ENCODE results near the gene GPR137. TPM values are rescaled to one million over a fixed set of nuclear protein-coding genes. Genes with fewer than 3 reads are reported as not detected.

The GPR137 gene
- total RNA-seq, 1 donor from 2014 or later = 18.5 TPM

DNA sequence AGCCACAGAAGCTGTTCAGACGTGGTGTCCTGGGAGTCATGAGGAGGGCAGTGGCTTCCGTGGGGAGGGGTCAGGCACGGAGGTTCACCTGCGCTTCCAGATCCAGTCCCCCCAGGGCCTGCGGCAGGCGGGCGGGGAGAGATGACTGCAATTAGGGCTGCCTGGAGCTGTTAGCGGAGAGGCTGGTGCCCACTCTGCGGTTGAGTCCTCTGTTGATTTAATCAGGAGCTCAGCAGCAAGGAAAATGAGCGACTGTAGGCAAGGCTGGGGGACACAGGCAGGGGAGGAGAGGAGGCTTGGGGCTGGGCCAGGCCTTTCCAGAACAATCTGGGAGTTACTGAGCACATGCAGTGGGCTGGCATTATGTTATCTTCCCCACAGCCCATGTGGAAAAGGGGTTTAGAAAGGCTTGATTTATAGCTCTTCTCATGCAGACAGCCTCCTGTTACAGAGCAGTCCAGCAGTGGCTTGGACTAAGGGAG lies 21.2 kb upstream of the GPR137 start:
- ATAC-seq = no peak

DNA sequence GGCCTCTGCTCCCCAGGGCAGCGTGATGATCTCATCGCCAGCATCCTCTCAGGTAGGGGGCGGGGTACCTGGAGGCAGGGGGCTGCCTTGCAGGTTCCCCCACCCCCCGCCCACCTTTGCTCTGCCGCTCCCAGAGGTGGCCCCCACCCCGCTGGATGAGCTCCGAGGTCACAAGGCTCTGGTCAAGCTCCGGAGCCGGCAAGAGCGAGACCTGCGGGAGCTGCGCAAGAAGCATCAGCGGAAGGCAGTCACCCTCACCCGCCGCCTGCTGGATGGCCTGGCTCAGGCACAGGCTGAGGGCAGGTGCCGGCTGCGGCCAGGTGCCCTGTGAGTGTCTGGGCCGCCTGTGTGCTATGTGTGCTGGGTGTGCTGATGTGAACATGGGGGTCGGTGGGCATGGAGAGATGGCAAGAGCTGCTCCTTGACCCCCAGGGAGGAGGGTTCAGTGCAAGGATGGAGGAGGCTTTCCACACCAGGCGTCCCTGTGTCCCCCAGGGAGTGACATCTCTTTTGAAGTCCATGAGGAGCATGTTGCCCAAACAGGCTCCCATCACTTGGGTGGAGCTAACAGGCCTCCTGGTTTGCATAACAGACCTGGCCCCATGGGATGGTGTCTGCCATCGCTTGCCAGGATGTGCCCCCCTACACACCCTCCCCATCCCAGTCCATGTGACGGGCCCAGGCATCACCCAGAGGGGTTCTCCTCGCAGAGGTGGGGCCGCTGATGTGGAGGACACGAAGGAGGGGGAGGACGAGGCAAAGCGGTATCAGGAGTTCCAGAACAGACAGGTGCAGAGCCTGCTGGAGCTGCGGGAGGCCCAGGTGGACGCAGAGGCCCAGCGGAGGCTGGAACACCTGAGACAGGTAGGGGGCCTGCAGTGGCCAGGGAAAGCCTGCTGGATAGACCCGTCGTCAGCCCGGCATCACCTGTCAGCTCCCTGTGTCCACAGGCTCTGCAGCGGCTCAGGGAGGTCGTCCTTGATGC lies 20.2 kb upstream of the GPR137 start:
- ATAC-seq = no peak

DNA sequence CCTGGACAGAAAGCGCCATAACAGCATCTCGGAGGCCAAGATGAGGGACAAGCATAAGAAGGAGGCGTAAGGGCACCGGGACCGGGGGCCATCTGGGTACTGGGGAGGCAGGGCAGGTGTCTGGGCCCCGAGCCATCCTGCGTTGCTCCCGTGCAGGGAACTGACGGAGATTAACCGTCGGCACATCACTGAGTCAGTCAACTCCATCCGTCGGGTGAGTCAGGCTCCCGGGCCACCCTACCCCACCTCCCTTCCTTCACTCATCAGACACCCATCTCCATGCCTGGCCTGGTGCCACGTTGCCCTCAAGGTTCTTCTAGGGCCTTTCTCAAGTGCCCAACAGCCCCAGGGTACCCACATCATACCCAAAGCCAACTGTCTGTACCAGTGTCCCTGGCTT lies 19.3 kb upstream of the GPR137 start:
- no peak for ATAC-seq

DNA sequence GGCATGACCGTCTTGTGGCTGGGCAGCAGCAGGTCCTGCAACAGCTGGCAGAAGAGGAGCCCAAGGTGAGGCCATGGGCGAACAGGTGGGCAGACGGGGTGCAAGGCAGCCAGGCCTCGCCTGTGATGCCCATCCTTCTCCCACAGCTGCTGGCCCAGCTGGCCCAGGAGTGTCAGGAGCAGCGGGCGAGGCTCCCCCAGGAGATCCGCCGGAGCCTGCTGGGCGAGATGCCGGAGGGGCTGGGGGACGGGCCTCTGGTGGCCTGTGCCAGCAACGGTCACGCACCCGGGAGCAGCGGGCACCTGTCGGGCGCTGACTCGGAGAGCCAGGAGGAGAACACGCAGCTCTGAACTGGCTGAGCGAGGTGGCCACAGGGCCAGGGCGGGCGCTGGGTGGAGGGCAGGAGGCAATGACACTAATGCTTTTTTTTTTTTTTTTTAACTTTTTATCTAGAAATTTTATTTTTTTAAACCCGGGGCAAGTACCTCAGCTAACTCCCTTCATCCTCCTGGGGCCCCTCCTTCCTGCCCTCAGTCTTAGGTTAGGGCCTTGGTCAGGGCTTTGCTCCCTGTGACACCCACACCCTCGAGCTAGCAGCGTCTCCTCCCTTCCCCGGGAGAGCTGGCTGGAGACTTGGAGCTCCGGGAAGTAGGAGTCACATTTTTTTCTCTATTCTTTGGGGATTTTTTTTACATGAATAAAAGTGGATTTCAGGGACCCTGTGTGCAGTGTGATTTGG lies 18.3 kb upstream of the GPR137 start:
- ATAC-seq = peak; percentile 36

DNA sequence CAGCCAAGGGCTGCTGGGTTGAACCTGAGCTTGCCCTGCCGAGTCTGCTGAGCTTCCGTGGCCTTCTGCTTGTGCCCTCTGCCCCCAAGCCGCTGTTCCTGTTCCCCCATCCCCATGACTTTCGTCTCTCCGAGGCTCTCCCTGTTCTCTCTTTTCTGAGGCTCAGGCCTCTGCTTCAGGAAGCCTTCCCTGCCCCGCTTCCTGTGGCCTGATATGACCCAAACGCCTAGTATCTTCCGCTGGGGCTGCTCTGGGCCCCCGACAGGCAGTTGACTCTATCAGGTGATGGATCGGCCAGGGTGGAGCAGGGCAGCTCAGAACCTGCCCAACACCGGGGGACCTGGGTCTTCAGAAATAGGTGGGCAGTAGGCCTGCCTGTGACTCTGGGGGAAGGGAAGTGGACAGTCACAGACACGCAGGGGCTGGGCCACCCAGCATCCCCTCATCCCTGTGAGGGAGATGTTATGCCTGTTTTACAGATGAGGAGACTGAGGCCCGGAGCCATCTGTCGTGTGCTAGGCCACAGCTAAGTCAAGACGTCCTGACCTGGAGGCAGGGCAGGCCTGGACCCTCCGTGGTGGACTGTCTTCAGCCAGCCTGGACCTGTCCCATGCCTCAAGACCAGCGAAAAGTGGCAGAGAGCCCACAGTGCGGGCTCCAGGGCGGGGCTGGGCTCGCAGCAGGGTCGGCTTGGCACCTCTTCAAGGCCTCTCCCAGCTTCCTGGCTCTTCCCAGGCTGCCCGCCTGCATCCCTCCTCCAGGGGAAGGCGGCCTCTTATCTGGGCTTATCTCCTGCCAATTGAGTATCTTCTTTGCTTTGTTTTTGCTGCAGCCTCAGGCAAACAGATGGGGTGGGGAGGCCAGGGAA lies 17.4 kb upstream of the GPR137 start:
- ATAC-seq = no peak

DNA sequence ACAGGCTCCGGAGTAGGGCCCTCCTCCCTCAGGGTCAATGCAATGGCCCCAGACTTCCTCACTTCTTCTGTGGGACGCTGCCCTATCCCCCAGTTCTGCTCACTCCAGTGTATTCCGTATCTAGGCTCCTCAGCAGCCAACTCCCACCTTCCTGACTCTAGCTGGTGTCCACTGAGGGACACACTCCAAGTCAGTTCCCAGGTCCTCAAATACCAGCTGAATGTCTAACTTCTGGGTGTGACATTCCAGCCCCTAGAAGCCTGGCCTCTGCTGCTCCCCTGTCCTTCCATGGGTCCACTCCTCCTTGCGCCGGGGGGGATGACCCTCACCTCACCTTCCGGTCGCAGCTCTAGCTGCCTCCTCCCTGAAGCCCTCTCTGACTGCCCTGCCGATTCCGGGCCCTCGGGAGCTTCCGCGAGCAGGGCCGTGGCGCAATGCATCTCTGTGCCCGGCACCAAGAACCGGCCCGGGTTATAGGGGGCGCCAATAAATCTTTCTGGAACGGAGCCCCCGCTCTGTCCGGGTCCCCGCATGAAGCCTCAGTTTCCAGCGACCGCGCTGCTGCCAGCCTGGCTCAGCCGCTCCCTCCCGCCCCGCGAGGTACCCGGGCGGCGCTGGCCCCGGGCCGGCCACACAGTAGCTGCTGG lies 16.6 kb upstream of the GPR137 start:
- ATAC-seq = peak; percentile 1

DNA sequence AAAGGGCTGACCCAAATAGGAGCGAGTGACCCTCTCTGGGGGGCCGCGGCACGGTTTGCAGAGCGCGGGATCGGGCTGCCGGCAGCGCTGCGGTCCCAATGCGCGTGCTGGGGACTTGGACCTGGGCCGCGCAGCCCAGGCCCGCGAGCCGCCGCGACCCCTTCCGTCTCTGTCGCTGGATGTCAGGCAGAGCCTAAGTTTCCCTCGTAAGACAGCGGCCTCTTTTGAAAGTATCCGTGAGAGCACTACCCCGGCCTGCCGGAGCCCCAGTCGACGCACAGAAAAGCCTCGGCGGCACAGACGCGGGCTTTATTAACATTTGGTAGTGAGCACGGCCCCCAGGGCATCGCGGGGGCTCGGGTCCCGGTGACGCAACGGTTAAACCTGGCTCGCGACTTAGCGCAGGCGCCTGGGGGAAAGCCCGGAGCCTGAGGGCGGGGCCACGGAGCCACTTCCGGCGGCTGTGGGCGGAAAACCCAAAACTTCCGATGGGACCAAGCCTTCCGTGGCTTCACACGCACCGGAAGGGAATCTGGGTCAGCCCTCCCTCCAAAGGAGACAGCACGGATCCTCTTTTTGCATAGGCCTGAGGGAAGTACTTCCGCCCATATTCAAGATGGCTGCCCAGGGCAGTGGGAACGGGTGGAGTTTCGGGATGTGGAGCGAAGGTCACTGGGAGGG lies 16.0 kb upstream of the GPR137 start:
- peak; percentile 83 for ATAC-seq

DNA sequence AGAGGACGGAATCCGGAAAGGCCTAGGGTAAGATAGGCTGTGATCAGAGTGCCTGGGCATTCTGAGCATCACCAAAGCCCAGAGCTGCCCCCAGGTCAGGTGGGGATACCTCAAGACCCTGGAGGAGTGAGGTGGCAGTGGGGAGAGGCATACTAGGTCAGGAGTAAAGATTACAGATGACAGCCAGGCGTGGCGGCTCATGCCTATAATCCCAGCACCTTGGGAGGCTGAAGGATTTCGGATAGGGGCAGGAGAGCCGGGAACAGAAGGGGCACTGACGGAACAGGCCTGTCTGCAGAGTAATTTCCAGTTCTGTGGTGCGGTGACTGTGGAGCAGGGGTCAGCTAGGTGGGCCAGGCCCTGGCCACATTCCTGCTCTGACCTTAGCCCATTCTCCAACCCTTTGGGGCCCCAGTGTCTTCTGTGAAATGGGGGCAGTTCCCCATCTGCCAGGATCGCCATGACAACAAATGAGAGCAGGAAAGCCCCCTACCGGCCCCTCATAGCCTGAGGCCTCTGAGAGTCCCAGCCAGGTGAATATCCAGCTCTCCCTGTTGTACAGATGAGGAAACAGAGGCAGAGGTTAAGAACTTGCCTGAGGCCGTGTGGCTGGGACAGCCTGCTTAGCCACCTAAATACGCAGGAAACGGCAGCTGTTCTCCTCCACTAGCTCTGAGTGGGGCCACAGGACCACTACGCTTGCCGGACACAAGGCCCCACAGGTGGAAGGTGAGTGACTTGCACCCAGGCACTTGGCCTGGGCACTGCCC lies 10.4 kb upstream of the GPR137 start:
- ATAC-seq = no peak

DNA sequence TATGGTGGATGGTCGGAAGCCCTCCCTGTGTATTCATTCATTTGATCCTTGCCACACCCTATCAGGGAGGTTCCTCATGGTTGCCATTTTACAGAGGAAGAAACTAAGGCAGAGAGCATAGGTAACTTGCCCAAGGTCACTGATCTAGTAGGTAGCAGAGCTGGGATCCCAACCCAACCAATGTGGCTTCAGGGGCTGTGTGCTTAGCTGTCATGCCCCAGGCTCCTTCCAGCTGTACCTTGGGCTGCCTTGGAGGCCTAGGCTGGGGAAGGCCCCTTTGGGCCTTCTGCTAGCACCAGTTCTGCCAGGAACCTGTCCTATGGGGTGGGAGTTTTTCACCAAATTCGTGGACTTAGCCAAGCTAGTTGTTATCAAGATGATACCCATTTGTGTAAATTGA lies 9.8 kb upstream of the GPR137 start:
- ATAC-seq = no peak

DNA sequence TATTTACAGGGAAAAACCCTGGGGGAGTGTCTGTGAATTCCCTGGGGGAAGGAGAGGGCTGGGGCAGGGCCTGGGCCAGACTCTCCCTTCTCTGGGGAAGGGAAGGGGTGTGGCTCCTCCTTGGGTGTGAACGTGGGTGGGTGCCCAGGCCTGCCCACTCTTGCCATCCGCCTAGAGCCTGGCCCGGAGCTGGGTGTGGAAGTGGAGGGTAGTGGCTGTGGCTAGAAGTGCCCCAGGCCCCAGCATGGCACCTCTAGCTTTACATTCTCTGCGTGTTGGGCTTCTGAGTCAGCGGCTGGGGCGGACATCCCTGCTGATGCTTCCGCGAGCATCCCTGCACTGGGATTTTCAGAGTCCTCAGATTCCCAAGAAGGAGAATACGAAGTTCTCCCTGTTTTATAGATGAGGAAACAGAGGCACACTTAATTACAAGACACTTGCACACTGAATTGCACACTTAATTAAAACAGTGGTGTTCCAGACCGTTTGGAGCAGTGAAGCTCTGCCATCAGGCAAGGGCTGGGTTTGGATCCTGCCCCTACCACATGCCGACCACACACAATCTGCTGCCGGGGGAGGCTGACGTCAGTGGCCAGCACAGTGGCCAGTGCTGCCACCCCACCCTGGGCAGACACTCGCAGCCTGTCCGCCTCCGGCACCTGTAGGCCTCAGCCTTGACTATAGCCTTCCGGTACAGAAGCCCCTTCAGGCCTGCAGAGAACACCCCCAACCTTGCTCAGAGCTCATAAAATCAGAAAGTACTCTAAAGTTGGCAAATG lies 8.8 kb upstream of the GPR137 start:
- ATAC-seq = peak; percentile 92

DNA sequence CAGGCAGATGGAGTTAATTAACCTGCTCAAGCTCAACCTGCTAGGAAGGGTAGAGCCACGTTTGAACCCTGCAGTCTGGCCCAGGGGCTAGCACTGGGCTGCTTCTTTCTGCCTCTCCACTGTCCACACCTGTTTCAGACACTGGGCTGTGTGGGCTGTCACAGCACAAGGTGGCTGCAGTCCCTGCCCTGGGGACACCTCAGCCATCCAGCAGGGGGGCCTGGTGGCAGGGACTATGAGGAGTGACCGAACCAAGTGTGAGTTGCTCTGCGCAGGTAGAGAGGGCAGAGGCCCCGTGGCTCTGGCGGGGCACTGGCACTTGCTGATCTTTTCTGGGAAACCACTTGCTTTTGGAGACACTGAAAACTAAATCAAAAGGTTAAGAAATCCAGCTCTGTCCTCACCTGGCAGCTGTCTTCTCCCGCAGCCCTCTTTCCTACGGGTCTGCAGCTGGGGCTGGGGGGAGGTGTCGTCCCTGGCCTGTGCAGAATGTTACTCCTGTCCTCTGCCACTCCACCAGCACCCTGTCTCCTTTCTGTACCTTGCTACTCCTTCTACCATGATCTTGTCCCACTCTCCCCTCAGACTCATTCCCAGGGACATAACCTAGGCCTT lies 7.0 kb upstream of the GPR137 start:
- no peak for ATAC-seq

DNA sequence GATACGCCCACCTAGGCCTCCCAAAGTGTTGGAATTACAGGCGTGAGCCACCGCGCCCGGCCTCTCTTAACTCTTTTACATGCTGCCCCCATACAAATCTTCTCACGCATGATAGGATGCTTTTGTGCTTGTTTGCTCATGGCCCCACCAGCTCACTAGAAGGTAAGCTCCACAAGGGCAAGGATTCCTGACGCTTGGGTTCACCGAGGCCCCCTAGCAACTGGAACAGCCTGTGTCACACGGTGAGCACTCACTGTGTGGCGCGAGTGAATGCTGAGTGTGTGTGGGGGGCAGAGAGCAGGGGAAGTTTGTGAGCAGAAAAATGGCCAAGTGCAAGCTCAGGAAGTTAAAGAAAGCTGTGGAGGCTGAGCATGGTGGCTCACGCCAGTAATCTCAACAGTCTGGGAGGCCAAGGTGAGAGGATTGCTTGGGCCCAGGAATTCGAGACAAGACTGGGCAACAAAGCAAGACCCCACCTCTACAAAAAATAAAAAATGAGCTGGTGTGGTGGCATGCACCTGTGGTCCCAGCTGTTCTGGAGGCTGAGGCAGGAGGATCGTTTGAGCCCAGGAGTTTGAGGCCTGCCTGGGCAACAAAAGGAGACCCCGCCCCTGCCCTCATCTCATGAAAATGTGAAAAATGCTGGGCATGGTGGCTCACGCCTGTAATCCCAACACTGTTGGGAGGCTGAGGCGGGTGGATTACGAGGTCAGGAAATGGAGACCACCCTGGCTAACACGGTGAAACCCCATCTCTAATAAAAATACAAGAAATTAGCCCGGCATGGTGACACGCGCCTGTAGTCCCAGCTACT lies 3.5 kb upstream of the GPR137 start:
- ATAC-seq = no peak

DNA sequence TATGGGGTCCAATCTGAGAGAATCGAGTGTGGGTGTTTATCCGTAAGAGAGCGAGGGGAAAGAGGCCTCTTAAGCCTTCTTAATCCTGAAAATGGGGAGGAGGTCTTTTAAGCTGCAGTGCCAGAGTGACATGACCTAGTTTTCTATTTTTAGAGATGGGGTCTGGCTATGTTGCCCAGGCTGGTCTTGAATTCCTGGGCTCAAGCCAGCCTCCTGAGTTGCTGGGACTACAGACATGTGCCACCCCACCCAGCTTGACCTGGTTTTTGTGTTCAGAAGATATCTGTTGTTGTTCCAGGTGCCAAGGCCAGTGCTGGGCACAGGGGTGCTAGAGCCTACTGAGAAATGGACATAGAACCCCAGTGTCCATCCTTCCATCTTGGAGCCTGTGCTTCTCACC lies 2.6 kb upstream of the GPR137 start:
- no peak for ATAC-seq

DNA sequence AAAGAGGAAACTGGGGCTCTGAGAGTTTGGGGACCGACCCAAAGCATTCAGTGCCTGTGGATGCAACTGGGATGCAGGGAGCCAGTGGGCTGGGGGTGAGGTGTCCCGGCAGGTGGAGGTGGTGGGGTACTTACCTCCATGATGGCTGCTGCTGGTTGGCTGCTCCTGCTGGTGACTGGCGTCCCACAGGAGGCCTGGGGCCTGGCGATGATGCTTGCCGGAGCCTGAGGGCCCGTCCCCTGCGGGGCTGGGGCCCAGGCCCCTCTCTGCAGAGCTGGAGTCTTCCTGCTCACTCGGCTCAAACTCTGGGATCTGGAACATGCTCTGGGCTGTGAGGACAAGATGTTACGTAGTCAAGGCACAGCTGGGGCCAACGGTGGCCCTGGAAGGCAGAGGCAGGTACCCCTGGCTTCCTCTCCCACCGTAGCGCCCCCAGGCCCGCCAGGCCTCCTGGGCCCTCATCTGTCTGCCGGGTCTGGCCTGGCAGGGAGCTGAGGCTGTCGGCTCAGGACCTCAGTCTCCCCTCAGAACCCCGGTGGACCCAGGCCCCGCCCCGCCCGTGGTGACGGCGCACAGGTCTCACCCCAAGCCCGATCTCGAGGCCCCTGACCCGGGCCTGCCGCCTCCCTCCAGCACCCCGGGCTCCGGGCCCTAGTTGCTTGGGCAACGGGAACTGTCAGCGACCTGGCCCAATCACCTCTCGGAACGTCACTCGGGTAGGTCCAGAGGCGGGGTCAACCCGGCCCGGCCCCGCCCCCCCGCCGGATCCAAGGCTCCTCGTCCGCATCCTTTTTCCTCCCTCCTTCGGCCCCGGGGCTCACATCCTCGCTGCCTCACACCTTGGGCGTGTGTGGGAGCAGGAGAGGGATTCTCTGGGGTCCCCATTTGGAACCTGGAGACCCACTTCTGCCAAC lies 1.3 kb upstream of the GPR137 start, which contains the start of gene BAD:
Gene BAD, minus strand, starts transcription at position 618 of the 914 bp plus-strand sequence. Its CDS starts 297 bp downstream, at position 321.
- peak; percentile 91 for ATAC-seq

DNA sequence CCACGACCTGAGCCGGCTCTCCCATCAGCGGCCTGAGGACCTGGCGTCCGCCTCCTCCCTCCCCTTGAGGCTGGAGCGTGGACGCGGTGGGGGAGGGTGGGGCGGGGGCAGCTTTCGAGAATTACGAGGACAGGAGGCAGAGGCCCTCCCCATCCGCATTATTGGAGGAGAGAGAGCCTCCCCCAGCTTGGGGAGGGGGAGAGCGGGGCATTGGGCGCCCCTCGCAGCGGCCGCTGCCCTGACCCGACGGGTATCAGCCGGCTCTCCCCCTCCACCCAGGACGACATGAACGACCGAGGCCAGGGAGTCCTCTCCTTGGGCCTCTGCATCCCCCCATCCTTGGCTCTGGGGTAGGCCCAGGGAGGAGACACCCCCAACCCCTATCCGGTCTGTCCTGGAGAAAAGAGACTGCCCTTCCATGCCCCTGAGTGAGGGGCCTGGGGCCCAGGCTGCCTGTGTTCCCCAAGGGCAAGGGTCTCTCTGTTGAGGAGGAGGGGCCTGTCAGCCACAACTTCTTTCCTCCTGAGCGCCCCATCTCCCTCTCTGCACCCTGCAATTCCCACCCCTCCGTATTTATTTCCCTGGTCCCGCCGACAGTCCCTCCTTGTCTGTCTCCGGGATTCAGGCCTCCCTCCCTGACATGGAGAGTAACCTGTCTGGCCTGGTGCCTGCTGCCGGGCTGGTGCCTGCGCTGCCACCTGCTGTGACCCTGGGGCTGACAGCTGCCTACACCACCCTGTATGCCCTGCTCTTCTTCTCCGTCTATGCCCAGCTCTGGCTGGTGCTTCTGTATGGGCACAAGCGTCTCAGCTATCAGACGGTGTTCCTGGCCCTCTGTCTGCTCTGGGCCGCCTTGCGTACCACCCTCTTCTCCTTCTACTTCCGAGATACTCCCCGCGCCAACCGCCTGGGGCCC lies 495 bp downstream of the GPR137 start:
- peak; percentile 1 for ATAC-seq

DNA sequence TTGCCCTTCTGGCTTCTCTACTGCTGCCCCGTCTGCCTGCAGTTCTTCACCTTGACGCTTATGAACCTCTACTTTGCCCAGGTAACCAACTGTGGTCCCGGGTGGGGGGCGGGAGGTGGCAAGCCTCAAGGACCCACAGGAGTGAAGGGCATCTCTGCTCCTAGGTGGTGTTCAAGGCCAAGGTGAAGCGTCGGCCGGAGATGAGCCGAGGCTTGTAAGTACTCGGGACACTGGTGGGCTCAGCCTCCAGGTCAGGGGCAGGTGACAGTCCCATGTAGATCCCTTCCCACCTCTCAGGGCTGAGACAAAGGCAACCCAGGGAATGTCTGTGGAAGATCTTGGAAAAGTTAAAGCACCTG lies 1.1 kb downstream of the GPR137 start:
- no peak for ATAC-seq

All from esophagus mucosa (tissue), 1 donor.